HepG2 (cell line): ENCODE measurements around the gene U2AF1L4. TPM values are rescaled to one million over a fixed set of nuclear protein-coding genes. Genes with fewer than 3 reads are reported as not detected.

ENCODE experiments used
- ATAC-seq: fragments of 200-7000 bp; cut with Tn5 transposase; 3 replicates; pipeline ENCODE4 v1.9.1; 2020; ENCODE audit warnings: mild to moderate bottlenecking, moderate library complexity
- BruUV-seq: library from RNA; stranded (reverse); fragments of 400-500 nt; replicated peaks from 2 replicates; lab custom pipeline; 2021; lab: Mats Ljungman, UMichigan
- CTCF ChIA-PET: fragments of 300-600 bp; formaldehyde crosslinking; extraction: SDS; loops from one replicate; lab custom pipeline; 2021; ENCODE audit warnings: low total read pairs, inconsistent platforms, low intra/inter-chr PET ratio; lab: Yijun Ruan, JAX
- POLR2A ChIA-PET: fragments of 350-600 bp; sonication (Branson Sonifier 250); formaldehyde crosslinking; loops from one replicate; lab custom pipeline; 2020; ENCODE audit warnings: antibody characterized with exemption, inconsistent platforms; lab: Yijun Ruan, JAX
- DNase-seq: peaks from one replicate; pipeline ENCODE4 v3.0.0-alpha.2; 2015; ENCODE audit warnings: low spot score
- FAIRE-seq: peaks from 3 replicates; lab custom pipeline; 2011; peaks lifted over from hg19 to GRCh38; lab: Jason Lieb, UNC
- H2AFZ ChIP-seq: one replicate; pipeline ENCODE4 v1.6.1; 2011; ENCODE audit warnings: low read length, inconsistent platforms
- H3K27ac ChIP-seq: fragments of 300-600 bp; 3 replicates; pipeline ENCODE4 v1.8.0; 2011; ENCODE audit warnings: mixed run types, mild to moderate bottlenecking, mixed read lengths, low read length, inconsistent platforms; ENCODE audit not compliant: insufficient read depth; ENCODE audit errors: extremely low read length
- H3K27me3 ChIP-seq, 2 experiments: fragments of 200-600 bp in 1 of 2; 2 replicates in 1 of 2; 3 replicates in 1 of 2; pipeline versions ENCODE4 v1.6.0 to v1.8.0; 2011; ENCODE audit warnings: low read length in 2 of 2, mild to moderate bottlenecking in 2 of 2, moderate library complexity in 2 of 2, inconsistent platforms in 1 of 2; ENCODE audit not compliant: insufficient read depth in 2 of 2, control insufficient read depth in 1 of 2
- H3K36me3 ChIP-seq, 2 experiments: fragments of 200-600 bp in 1 of 2; replicated peaks in 1 of 2; 2 replicates in 1 of 2; 3 replicates in 1 of 2; pipeline versions ENCODE4 v1.5.1 to v1.8.0; 2011; ENCODE audit warnings: low read length in 2 of 2, inconsistent platforms in 1 of 2; ENCODE audit not compliant: insufficient read depth in 2 of 2, control insufficient read depth in 1 of 2
- H3K4me1 ChIP-seq: 2 replicates; pipeline ENCODE4 v1.5.1; 2012; ENCODE audit warnings: low read length, inconsistent platforms; ENCODE audit not compliant: insufficient read depth
- H3K4me2 ChIP-seq: 2 replicates; pipeline ENCODE4 v1.6.0; 2011; ENCODE audit warnings: low read depth, low read length, inconsistent platforms
- H3K4me3 ChIP-seq, 3 experiments: fragments of 200-600 bp in 1 of 3; sonication (generic), shearing (Covaris generic) in 1 of 3; replicated peaks in 1 of 3; 2 replicates each; pipeline ENCODE4 v1.5.1; 2011 to 2016; ENCODE audit warnings: low read length in 3 of 3, inconsistent platforms in 2 of 3, low read depth in 2 of 3, mild to moderate bottlenecking in 2 of 3, control low read depth in 1 of 3, mixed read lengths in 1 of 3; ENCODE audit not compliant: insufficient read depth in 1 of 3
- H3K79me2 ChIP-seq: one replicate; pipeline ENCODE4 v1.6.1; 2011; ENCODE audit warnings: low read length, inconsistent platforms; ENCODE audit not compliant: insufficient read depth
- H3K9ac ChIP-seq: 2 replicates; pipeline ENCODE4 v1.6.0; 2011; ENCODE audit warnings: mild to moderate bottlenecking, low read depth, low read length, inconsistent platforms; ENCODE audit not compliant: insufficient read depth
- H3K9me3 ChIP-seq: 2 replicates; pipeline ENCODE4 v1.5.1; 2012; ENCODE audit warnings: mild to moderate bottlenecking, low read length
- H4K20me1 ChIP-seq: 2 replicates; pipeline ENCODE4 v1.6.0; 2011; ENCODE audit warnings: inconsistent platforms, mild to moderate bottlenecking, low read length, moderate library complexity; ENCODE audit not compliant: insufficient read depth
- ARNT ChIP-seq: fragments of 450-650 bp; IDR thresholded peaks from 2 replicates; pipeline ENCODE4 v1.6.1; 2017
- FUBP1 ChIP-seq: sonication (generic); formaldehyde crosslinking; IDR thresholded peaks from 2 replicates; pipeline ENCODE4 v1.5.1; 2020; ENCODE audit warnings: missing genetic modification reagents, mild to moderate bottlenecking, borderline replicate concordance
- MYNN ChIP-seq: sonication (generic); formaldehyde crosslinking; IDR thresholded peaks from 2 replicates; pipeline ENCODE4 v1.4.0; 2020; ENCODE audit warnings: mild to moderate bottlenecking, low read depth, missing genetic modification reagents
- NR2F6 ChIP-seq, 2 experiments: IDR thresholded peaks; 2 replicates each; pipeline ENCODE4 v1.6.1; 2016; ENCODE audit warnings: antibody characterized with exemption in 1 of 2, mild to moderate bottlenecking in 1 of 2
- RBFOX2 ChIP-seq: fragments of 200-400 bp; formaldehyde crosslinking; IDR thresholded peaks from 2 replicates; pipeline ENCODE4 v1.6.1; 2017; ENCODE audit warnings: low read depth, mild to moderate bottlenecking, low read length
- REL ChIP-seq: sonication (generic); formaldehyde crosslinking; conservative IDR thresholded peaks from 2 replicates; pipeline ENCODE4 v1.8.0; 2022; ENCODE audit warnings: mild to moderate bottlenecking, missing genetic modification reagents, moderate library complexity
- ZNF570 ChIP-seq: sonication (generic); formaldehyde crosslinking; IDR thresholded peaks from 2 replicates; pipeline ENCODE4 v1.4.0; 2020; ENCODE audit warnings: mild to moderate bottlenecking, missing genetic modification reagents, borderline replicate concordance
- WGBS: methylation state at CpG from one replicate; pipeline ENCODE4 v1.1.6; 2017; ENCODE audit warnings: low lambda C conversion rate; 5-methylcytosine and 5-hydroxymethylcytosine counted together
- in situ Hi-C: cut with HindIII; loops from 2 replicates; pipeline ENCODE4 v1.10.0; 2017; ENCODE audit warnings: low pct_unique_long_range_greater_than_20kb; ENCODE audit not compliant: extremely low pct_ligation_motif_present
- intact Hi-C: fragments of 100-400 bp; cut with micrococcal nuclease; formaldehyde crosslinking; loops from one replicate; pipeline ENCODE4 v1.10.0; 2022; ENCODE audit not compliant: unreplicated experiment
- polyA plus RNA-seq, 8 experiments: library from polyadenylated mRNA; depleted of rRNA in 3 of 8; stranded (reverse) in 7 of 8; unstranded in 1 of 8; fragments of >200 nt; fragmentation: Illumina TruSeq in 4 of 8; extraction: Trizol in 4 of 8; gene quantifications; 2 replicates each; pipeline versions ENCODE4 v1.2.1 to v1.2.3, GENCODE V29; 2011 to 2016; ENCODE audit warnings: low read depth in 4 of 8, missing spikeins in 1 of 8, mixed read lengths in 1 of 8; ENCODE audit not compliant: insufficient read depth in 1 of 8
- total RNA-seq, 5 experiments: library from RNA; depleted of rRNA; stranded (reverse); fragments of >200 nt; fragmentation: Illumina TruSeq; extraction: Trizol; gene quantifications; 2 replicates each; pipeline ENCODE4 v1.2.3, GENCODE V29; 2016; ENCODE audit warnings: low read depth in 1 of 5

U2AF1L4 gene
- total and polyA plus RNA-seq, 2 of the 13 experiments (the other 11 are each of a cell fraction or from before 2014, with no cell fraction given) = 7.9 to 15.4 TPM

GRCh38 chr19:35732540-35733179 lies 12.6 kb downstream of the U2AF1L4 start:
- CTCF ChIA-PET = no interaction called here
- in situ Hi-C loops = no loop called here
- H2AFZ ChIP-seq = no peak overlapping the region
- no peaks in the 10 kb centered on the region for H4K20me1 ChIP-seq
- WGBS = 95% methylated on average over 17 of the region's 25 CpGs
- H3K9me3 ChIP-seq = no peaks in the 10 kb centered on the region
- no peaks in the 10 kb centered on the region for H3K79me2 ChIP-seq
- no peak overlapping the region for H3K4me2 ChIP-seq
- H3K4me1 ChIP-seq = no peaks in the 10 kb centered on the region
- no peak for TF ChIP-seq NR2F6 (IDR thresholded peaks at IDR 0.05)
- no peak for TF ChIP-seq NR2F6 (CRISPR knock-in tag; IDR thresholded peaks at IDR 0.05)
- TF ChIP-seq RBFOX2 = peak; percentile 54
- no peak for TF ChIP-seq ARNT
- TF ChIP-seq FUBP1 (CRISPR knock-in tag) = no peak
- TF ChIP-seq MYNN (CRISPR knock-in tag) = no peak
- no peak for TF ChIP-seq REL (CRISPR knock-in tag)
- TF ChIP-seq ZNF570 = no peak
- ATAC-seq = no peak
- no peak for DNase-seq
- no peak overlapping the region for H3K9ac ChIP-seq
- H3K27ac ChIP-seq = no peak overlapping the region
- no TSS peak for BruUV-seq
- H3K4me3 ChIP-seq = no peak overlapping the region
- H3K36me3 ChIP-seq = peaks cover 42 to 91% of the 10 kb centered on the region in 2 experiments; a peak in 4 of 5 replicates
- no peaks in the 10 kb centered on the region for H3K27me3 ChIP-seq
- intact Hi-C loops = no loop called here
- POLR2A ChIA-PET = interaction anchor here (3.6 kb wide), 1 partner anchor 7 kb away, joined by 11 read pairs; no protein-coding TSS in a partner anchor
- FAIRE-seq = no peak
